H1 (cell line): ENCODE results near the gene ZCCHC10. TPM values are rescaled to one million over a fixed set of nuclear protein-coding genes. Genes with fewer than 3 reads are reported as not detected.

Experiments used
- CTCF ChIA-PET: fragments of 300-600 bp; sonication (Branson Sonifier 250); formaldehyde crosslinking; loops from one replicate; lab custom pipeline; 2021; ENCODE audit not compliant: partially characterized antibody; lab: Charles Lee
- POLR2A ChIA-PET: fragments of 300-600 bp; sonication (Branson Sonifier 250); formaldehyde crosslinking; loops from one replicate; lab custom pipeline; 2021; ENCODE audit warnings: inconsistent platforms; ENCODE audit not compliant: partially characterized antibody; lab: Charles Lee
- DNase-seq, 2 experiments: peaks; one replicate each; pipeline versions ENCODE4 v3.0.0 to v3.0.0-alpha.2; 2010 to 2022; ENCODE audit warnings: low spot score in 2 of 2, low read depth in 1 of 2, mixed read lengths in 1 of 2
- FAIRE-seq: peaks from 2 replicates; lab custom pipeline; 2011; peaks lifted over from hg19 to GRCh38; lab: Jason Lieb, UNC
- H2AFZ ChIP-seq: 2 replicates; pipeline ENCODE4 v1.8.1; 2012; ENCODE audit warnings: low read length, inconsistent platforms
- H2AK5ac ChIP-seq: 2 replicates; pipeline ENCODE4 v1.6.1; 2013; ENCODE audit warnings: low read depth, low read length
- H2BK120ac ChIP-seq: replicated peaks from 2 replicates; pipeline ENCODE3; 2013; ENCODE audit warnings: low read depth, low read length, inconsistent platforms
- H2BK12ac ChIP-seq: 2 replicates; pipeline ENCODE4 v1.6.1; 2013; ENCODE audit warnings: low read depth, low read length
- H2BK15ac ChIP-seq: 2 replicates; pipeline ENCODE4 v1.6.1; 2013; ENCODE audit warnings: low read length
- H2BK20ac ChIP-seq: 2 replicates; pipeline ENCODE4 v1.6.1; 2013; ENCODE audit warnings: low read length
- H2BK5ac ChIP-seq: 2 replicates; pipeline ENCODE4 v1.6.1; 2013; ENCODE audit warnings: low read depth, low read length
- H3K14ac ChIP-seq: 2 replicates; pipeline ENCODE4 v1.6.1; 2013; ENCODE audit warnings: inconsistent platforms; ENCODE audit not compliant: insufficient read length
- H3K18ac ChIP-seq: 2 replicates; pipeline ENCODE4 v1.6.1; 2013; ENCODE audit warnings: low read length; ENCODE audit errors: extremely low read depth
- H3K23ac ChIP-seq: 2 replicates; pipeline ENCODE4 v1.6.1; 2013; ENCODE audit warnings: inconsistent platforms; ENCODE audit not compliant: insufficient read length
- H3K23me2 ChIP-seq: 2 replicates; pipeline ENCODE4 v1.6.1; 2013; ENCODE audit warnings: low read depth, low read length
- H3K27ac ChIP-seq: 2 replicates; pipeline ENCODE4 v1.6.1; 2011; ENCODE audit warnings: low read depth, low read length, inconsistent platforms
- H3K27me3 ChIP-seq, 4 experiments: replicated peaks in 1 of 4; 1 replicate in 1 of 4; 2 replicates in 3 of 4; pipeline versions ENCODE4 v1.6.1 to v1.8.1; 2011 to 2013; ENCODE audit warnings: low read length in 3 of 4, mild to moderate bottlenecking in 3 of 4, inconsistent platforms in 2 of 4, mixed read lengths in 2 of 4, moderate library complexity in 1 of 4; ENCODE audit not compliant: control insufficient read depth in 3 of 4, insufficient read depth in 3 of 4; ENCODE audit errors: extremely low read depth in 1 of 4
- H3K36me3 ChIP-seq, 4 experiments: 2 replicates each; pipeline versions ENCODE4 v1.6.1 to v1.8.1; 2011 to 2013; ENCODE audit warnings: mild to moderate bottlenecking in 4 of 4, low read length in 3 of 4, moderate library complexity in 2 of 4, control low read depth in 1 of 4, inconsistent platforms in 1 of 4; ENCODE audit not compliant: insufficient read depth in 4 of 4, control insufficient read depth in 2 of 4
- H3K4ac ChIP-seq: replicated peaks from 2 replicates; pipeline ENCODE3; 2013; ENCODE audit warnings: low read length, low read depth, mixed read lengths, inconsistent platforms; ENCODE audit not compliant: insufficient read length
- H3K4me1 ChIP-seq, 4 experiments: replicated peaks in 1 of 4; 1 replicate in 1 of 4; 2 replicates in 3 of 4; pipeline versions ENCODE4 v1.6.1 to v1.8.1; 2011 to 2013; ENCODE audit warnings: low read length in 3 of 4, inconsistent platforms in 2 of 4, mixed read lengths in 1 of 4; ENCODE audit not compliant: insufficient read depth in 4 of 4, control insufficient read depth in 3 of 4
- H3K4me2 ChIP-seq, 2 experiments: 2 replicates each; pipeline versions ENCODE4 v1.6.1 to v1.8.1; 2011 to 2013; ENCODE audit warnings: low read depth in 2 of 2, low read length in 2 of 2, control low read depth in 1 of 2, inconsistent platforms in 1 of 2, mild to moderate bottlenecking in 1 of 2; ENCODE audit not compliant: insufficient read depth in 1 of 2
- H3K4me3 ChIP-seq, 4 experiments: fragments of 200-600, 300-600 bp in 1 of 4; sonication (generic), shearing (Covaris generic), sonication (Bioruptor Twin) in 1 of 4; 2 replicates each; pipeline versions ENCODE4 v1.5.1 to v1.8.1; 2011 to 2016; ENCODE audit warnings: low read length in 4 of 4, low read depth in 3 of 4, control low read depth in 2 of 4, inconsistent platforms in 2 of 4, mild to moderate bottlenecking in 2 of 4, mixed read lengths in 1 of 4, moderate library complexity in 1 of 4; ENCODE audit not compliant: insufficient read depth in 2 of 4; ENCODE audit errors: extremely low read depth in 1 of 4
- H3K56ac ChIP-seq: replicated peaks from 2 replicates; pipeline ENCODE3; 2013; ENCODE audit warnings: low read depth, mild to moderate bottlenecking, mixed read lengths, low read length, inconsistent platforms; ENCODE audit not compliant: insufficient read length
- H3K79me1 ChIP-seq: 2 replicates; pipeline ENCODE4 v1.6.1; 2013; ENCODE audit warnings: low read depth, low read length, control low read depth
- H3K79me2 ChIP-seq, 2 experiments: 2 replicates each; pipeline versions ENCODE4 v1.6.1 to v1.8.1; 2012 to 2013; ENCODE audit warnings: low read length in 2 of 2, mild to moderate bottlenecking in 2 of 2, inconsistent platforms in 1 of 2; ENCODE audit not compliant: insufficient read depth in 2 of 2, control insufficient read depth in 1 of 2
- H3K9ac ChIP-seq, 4 experiments: replicated peaks in 1 of 4; 1 replicate in 1 of 4; 2 replicates in 3 of 4; pipeline versions ENCODE4 v1.6.1 to v1.8.1; 2011 to 2013; ENCODE audit warnings: low read depth in 3 of 4, low read length in 3 of 4, control low read depth in 2 of 4, mild to moderate bottlenecking in 2 of 4, moderate library complexity in 2 of 4, inconsistent platforms in 1 of 4; ENCODE audit errors: extremely low read depth in 1 of 4
- H3K9me3 ChIP-seq, 2 experiments: 2 replicates each; pipeline versions ENCODE4 v1.6.1 to v1.8.1; 2012 to 2013; ENCODE audit warnings: mild to moderate bottlenecking in 2 of 2, moderate library complexity in 2 of 2, control low read depth in 1 of 2, inconsistent platforms in 1 of 2, low read depth in 1 of 2, low read length in 1 of 2, mixed read lengths in 1 of 2; ENCODE audit not compliant: insufficient read depth in 2 of 2
- H4K20me1 ChIP-seq, 2 experiments: replicated peaks in 1 of 2; 2 replicates each; pipeline versions ENCODE3 to v1.8.1; 2011 to 2013; ENCODE audit warnings: inconsistent platforms in 2 of 2, low read length in 2 of 2, mild to moderate bottlenecking in 1 of 2; ENCODE audit not compliant: insufficient read depth in 2 of 2, control insufficient read depth in 1 of 2
- H4K5ac ChIP-seq: 2 replicates; pipeline ENCODE4 v1.6.1; 2013; ENCODE audit warnings: low read length, low read depth, mixed read lengths, inconsistent platforms; ENCODE audit not compliant: insufficient read length
- H4K8ac ChIP-seq: 2 replicates; pipeline ENCODE4 v1.8.0; 2013; ENCODE audit warnings: mild to moderate bottlenecking, moderate library complexity, low read length, inconsistent platforms; ENCODE audit not compliant: insufficient read depth; ENCODE audit errors: extremely low read depth
- H4K91ac ChIP-seq: replicated peaks from 2 replicates; pipeline ENCODE3; 2013; ENCODE audit warnings: low read length, mixed read lengths, inconsistent platforms; ENCODE audit not compliant: insufficient read length
- BCL11A ChIP-seq, 2 experiments: IDR thresholded peaks; one replicate each; pipeline ENCODE4 v1.6.1; 2011; ENCODE audit warnings: low read depth in 2 of 2, low read length in 2 of 2, mild to moderate bottlenecking in 2 of 2
- MAFK ChIP-seq: IDR thresholded peaks from 2 replicates; pipeline ENCODE4 v1.6.1; 2012; ENCODE audit warnings: low read depth, mild to moderate bottlenecking, improper control_type of control experiment, low read length
- WGBS, 2 experiments: shearing (Covaris generic) in 1 of 2; methylation state at CpG; one replicate each; pipeline versions ENCODE4 v1.1.6 to v1.1.7; 2013 to 2015; ENCODE audit warnings: low lambda C conversion rate in 2 of 2, mixed read lengths in 2 of 2, inconsistent platforms in 1 of 2, low coverage in 1 of 2, missing lambda C conversion rate in 1 of 2; ENCODE audit not compliant: insufficient replicate concordance in 2 of 2, insufficient coverage in 1 of 2, insufficient read length in 1 of 2; ENCODE audit errors: extremely low coverage in 1 of 2, missing lambda C conversion rate in 1 of 2; 5-methylcytosine and 5-hydroxymethylcytosine counted together
- polyA plus RNA-seq, 7 experiments: library from polyadenylated mRNA; depleted of rRNA in 3 of 7; stranded (reverse) in 5 of 7; unstranded in 2 of 7; fragments of >200 nt in 5 of 7; fragments of 200-250 nt in 2 of 7; gene quantifications; 1 replicate in 5 of 7; 2 replicates in 1 of 7; 4 replicates in 1 of 7; pipeline versions ENCODE4 v1.2.1 to v1.2.3, GENCODE V29; 2011 to 2013; ENCODE audit warnings: missing spikeins in 2 of 7, mixed read lengths in 2 of 7
- total RNA-seq: library from RNA; stranded (reverse); fragmentation: NEBNext Ultra II Directional; extraction: Animal tissue kit (Norgen Biotek cat#: 25700); gene quantifications from 2 replicates; pipeline ENCODE4 v1.2.1, GENCODE V29; 2021

Gene ZCCHC10
- total and polyA plus RNA-seq, 2 of the 8 experiments (the other 6 are each of a cell fraction or from before 2014, with no cell fraction given): 22.4 to 32.9 TPM

DNA sequence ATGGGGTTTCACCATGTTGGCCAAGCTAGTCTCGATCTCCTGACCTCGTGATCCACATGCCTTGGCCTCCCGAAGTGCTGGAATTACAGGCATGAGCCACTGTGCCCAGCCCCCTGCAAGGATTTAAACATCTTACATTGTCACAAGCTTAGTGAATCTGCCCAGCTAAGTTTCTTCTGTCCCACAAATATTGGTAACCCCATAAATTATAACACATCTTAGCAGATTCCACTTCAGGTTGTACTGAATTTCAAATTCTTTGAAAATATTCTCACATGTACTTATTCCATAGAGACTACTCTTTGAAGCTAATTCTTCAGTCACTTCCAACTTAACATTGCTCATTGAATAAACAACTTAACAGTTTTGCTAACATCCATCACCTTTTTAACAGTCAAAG, 49.5 kb downstream of the ZCCHC10 start:
- WGBS, 2 experiments: 98% methylated on average over 3 of the region's 3 CpGs; no CpG with 5 or more reads in 1 of the 2 experiments
- H4K20me1 ChIP-seq: no peaks in the 10 kb centered on the region
- no peak for TF ChIP-seq MAFK
- no peak for TF ChIP-seq BCL11A (IDR thresholded peaks at IDR 0.05; ENCODE audit: low read depth in 2 of 2, low read length in 2 of 2)
- TF ChIP-seq, all 59 proteins: peak for 0
- Histone ChIP-seq H2BK12ac (no peak overlapping the region), H3K27me3 (no peaks in the 10 kb centered on the region), H2AK5ac (no peak overlapping the region), H3K18ac (no peak overlapping the region), H3K36me3 (no peaks in the 10 kb centered on the region), H3K23ac (no peak overlapping the region), H4K91ac (no peak overlapping the region), H4K5ac (no peak overlapping the region), H3K14ac (no peak overlapping the region), H2AFZ (no peak overlapping the region), H3K9ac (no peak overlapping the region), H2BK120ac (no peak overlapping the region), H3K9me3 (peaks cover 0 to 2% of the 10 kb centered on the region in 2 experiments; a peak in 1 of 4 replicates), H3K79me1 (no peaks in the 10 kb centered on the region), H2BK15ac (no peak overlapping the region), H3K4me2 (no peak overlapping the region), H3K4ac (no peak overlapping the region), H3K27ac (no peak overlapping the region), H3K4me1 (no peaks in the 10 kb centered on the region), H2BK20ac (no peak overlapping the region), H3K56ac (no peak overlapping the region), H3K23me2 (no peaks in the 10 kb centered on the region), H2BK5ac (no peak overlapping the region), H4K8ac (no peak overlapping the region), H3K4me3 (no peak overlapping the region), H3K79me2 (no peaks in the 10 kb centered on the region)
- ChIA-PET POLR2A (interaction anchor here (0.9 to 1.9 kb wide), 5 partner anchors 13 to 110 kb away, joined by 3 to 5 read pairs (median 4); partner anchors contain the start of genes AFF4, HSPA4 and UQCRQ), CTCF (interaction anchor here (1.0 kb wide), 1 partner anchor 13 kb away, joined by 3 read pairs; no protein-coding TSS in a partner anchor)
- FAIRE-seq: no peak
- DNase-seq: no peak
